HG02981 (cell line): Measurements from ENCODE around the gene MTA1.

Source experiments
- ATAC-seq: cut with Tn5 transposase; IDR thresholded peaks from one replicate; pipeline ENCODE4 v1.9.1; 2021; ENCODE audit warnings: mild to moderate bottlenecking, moderate library complexity; ENCODE audit not compliant: unreplicated experiment

Gene MTA1

GRCh38 chr14:105473677-105474482 is 54.3 kb downstream of the MTA1 start:
- ATAC-seq = no peak

- no peak for ATAC-seq
Observed at GRCh38 chr14:105474483-105475268, 55.0 kb downstream of the MTA1 start, which contains the start of gene CRIP2. CRIP2 (plus strand) TSS chr14:105474821; CDS start chr14:105474863, 42 bp downstream.

- no peak for ATAC-seq
Observed at GRCh38 chr14:105475269-105476096, 55.9 kb downstream of the MTA1 start.

GRCh38 chr14:105476097-105476830 is 56.6 kb downstream of the MTA1 start:
- ATAC-seq = no peak

GRCh38 chr14:105476831-105477659 is 57.4 kb downstream of the MTA1 start:
- no peak for ATAC-seq

- ATAC-seq = no peak
Observed at GRCh38 chr14:105477660-105478397, 58.2 kb downstream of the MTA1 start.

GRCh38 chr14:105478398-105479251 is 59.0 kb downstream of the MTA1 start:
- ATAC-seq = no peak

GRCh38 chr14:105479431-105480158 is 60.0 kb downstream of the MTA1 start:
- no peak for ATAC-seq

- ATAC-seq = no peak
Observed at GRCh38 chr14:105480199-105480746, 60.6 kb downstream of the MTA1 start.

- ATAC-seq = peak; percentile 35
Observed at GRCh38 chr14:105480807-105481801, 61.5 kb downstream of the MTA1 start.

GRCh38 chr14:105481886-105482457 is 62.3 kb downstream of the MTA1 start:
- peak; percentile 45 for ATAC-seq

- no peak for ATAC-seq
Observed at GRCh38 chr14:105482486-105483110, 63.0 kb downstream of the MTA1 start.

GRCh38 chr14:105483300-105484068 is 63.9 kb downstream of the MTA1 start:
- ATAC-seq = no peak
